ENCODE data around the gene ARL17B. TPM values are rescaled to one million over a fixed set of nuclear protein-coding genes. Genes with fewer than 3 reads are reported as not detected.
A peak's percentile ranks its signal among the peaks of the same experiment; 100 is the strongest.
"Not testable (repeated sequence)": the region's sequence is repeated elsewhere in the genome, so short reads cannot be mapped to it uniquely, and the experiment has no call there.

ARL17B gene
- total and polyA plus RNA-seq, 2 donors (not counting 3 experiments of a cell fraction or from before 2014, with no cell fraction given): 6.4 to 12.2 TPM

DNA sequence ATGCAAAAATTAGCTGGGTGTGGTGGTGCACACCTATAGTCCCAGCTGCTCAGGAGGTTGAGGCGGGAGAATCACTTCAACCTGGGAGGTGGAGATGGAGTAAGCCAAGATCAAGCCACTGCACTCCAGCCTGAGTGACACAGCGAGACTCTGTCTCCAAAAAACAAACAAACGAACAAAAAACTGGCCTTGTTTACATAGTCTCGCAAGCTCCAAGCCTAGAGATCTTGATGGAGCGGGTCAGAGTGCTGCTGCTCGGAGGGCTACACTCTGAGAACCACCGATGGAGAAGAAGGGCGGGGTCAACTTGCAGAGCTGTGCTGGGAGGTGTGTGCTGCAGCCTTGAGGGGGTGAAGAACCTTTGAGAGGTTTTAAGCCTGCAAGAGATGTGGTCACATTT is 130.2 kb downstream of the ARL17B start:
- intact Hi-C loops (cut with micrococcal nuclease); H3K9me3 ChIP-seq (replicated peaks; ENCODE audit: control insufficient read depth, insufficient read depth, low read length); H3K9ac ChIP-seq (replicated peaks; ENCODE audit: extremely low read depth, insufficient read depth, low read length); H3K36me3 ChIP-seq (ENCODE audit: control insufficient read depth in 2 of 2, extremely low read depth in 1 of 2, insufficient read depth in 2 of 2, low read length in 2 of 2); H3K9me1 ChIP-seq (replicated peaks; ENCODE audit: control insufficient read depth, extremely low read depth, insufficient read depth, low read length); H2AFZ ChIP-seq (ENCODE audit: low read depth, low read length); H3K4me3 ChIP-seq (replicated peaks in 1 of 3; ENCODE audit: insufficient read depth in 1 of 3, low read depth in 1 of 3, low read length in 3 of 3); H4K20me1 ChIP-seq (replicated peaks; ENCODE audit: control insufficient read depth, extremely low read depth, insufficient read depth, low read length); H3K79me2 ChIP-seq (ENCODE audit: control insufficient read depth, insufficient read depth, low read length); DNase-seq (ENCODE audit: low read depth, low spot score); H3K4me1 ChIP-seq (ENCODE audit: control insufficient read depth, extremely low read depth, insufficient read depth, low read length); H3K4me2 ChIP-seq (ENCODE audit: insufficient read depth, low read length); H3K27me3 ChIP-seq (ENCODE audit: control insufficient read depth in 2 of 2, insufficient read depth in 2 of 2, low read length in 2 of 2); FAIRE-seq; dilution Hi-C loops (cut with MboI; ENCODE audit: extremely low pct_ligation_motif_present, low sequenced_read_pairs); CTCF ChIA-PET; H3K27ac ChIP-seq (ENCODE audit: insufficient read depth, low read depth, low read length); BruUV-seq (replicated peaks); POLR2A ChIA-PET: not testable (repeated sequence)

DNA sequence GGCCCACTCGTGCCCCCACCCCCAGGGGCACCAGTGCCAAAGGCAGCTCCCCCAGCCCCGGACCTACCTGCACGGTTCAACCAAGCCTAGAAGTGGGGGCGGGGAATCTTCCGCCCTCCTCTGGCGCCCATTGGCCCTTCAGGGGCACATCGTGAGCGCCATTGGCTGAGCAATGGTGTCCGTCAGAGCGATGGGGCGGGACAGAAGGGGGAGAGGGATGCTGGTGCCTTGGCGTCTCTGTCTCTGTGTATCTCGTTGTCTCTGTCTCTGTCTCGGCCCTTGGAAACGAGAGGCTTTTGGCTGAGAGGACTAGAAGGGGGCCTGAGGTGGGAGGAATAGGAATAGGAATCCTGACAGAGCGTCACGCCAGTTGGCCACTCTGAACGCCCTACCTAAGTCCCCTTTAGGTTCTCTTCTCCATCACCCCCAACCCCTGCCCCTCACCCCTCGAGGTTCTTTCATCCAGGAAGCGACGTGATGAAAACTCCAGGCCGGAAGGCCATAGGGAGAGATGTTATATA is 136.2 kb downstream of the ARL17B start:
- H3K9me1 ChIP-seq (replicated peaks; ENCODE audit: control insufficient read depth, extremely low read depth, insufficient read depth, low read length); H3K36me3 ChIP-seq (ENCODE audit: control insufficient read depth in 2 of 2, extremely low read depth in 1 of 2, insufficient read depth in 2 of 2, low read length in 2 of 2); H4K20me1 ChIP-seq (replicated peaks; ENCODE audit: control insufficient read depth, extremely low read depth, insufficient read depth, low read length); H3K79me2 ChIP-seq (ENCODE audit: control insufficient read depth, insufficient read depth, low read length); H3K27ac ChIP-seq (ENCODE audit: insufficient read depth, low read depth, low read length); dilution Hi-C loops (cut with MboI; ENCODE audit: extremely low pct_ligation_motif_present, low sequenced_read_pairs); H3K9me3 ChIP-seq (replicated peaks; ENCODE audit: control insufficient read depth, insufficient read depth, low read length); CTCF ChIA-PET; POLR2A ChIA-PET; H3K9ac ChIP-seq (replicated peaks; ENCODE audit: extremely low read depth, insufficient read depth, low read length); H3K27me3 ChIP-seq (ENCODE audit: control insufficient read depth in 2 of 2, insufficient read depth in 2 of 2, low read length in 2 of 2); intact Hi-C loops (cut with micrococcal nuclease); BruUV-seq (replicated peaks); H3K4me1 ChIP-seq (ENCODE audit: control insufficient read depth, extremely low read depth, insufficient read depth, low read length): not testable (repeated sequence)
- Histone ChIP-seq H3K4me3 (replicated peaks in 1 of 3; ENCODE audit: insufficient read depth in 1 of 3, low read depth in 1 of 3, low read length in 3 of 3) (peak overlapping the region; percentile 29 to 52 (median 52)), H2AFZ (ENCODE audit: low read depth, low read length) (peak overlapping the region; percentile 91), H3K4me2 (ENCODE audit: insufficient read depth, low read length) (peak overlapping the region; percentile 78)
- peak; percentile 92 for FAIRE-seq
- DNase-seq (ENCODE audit: low read depth, low spot score): peak; percentile 93

DNA sequence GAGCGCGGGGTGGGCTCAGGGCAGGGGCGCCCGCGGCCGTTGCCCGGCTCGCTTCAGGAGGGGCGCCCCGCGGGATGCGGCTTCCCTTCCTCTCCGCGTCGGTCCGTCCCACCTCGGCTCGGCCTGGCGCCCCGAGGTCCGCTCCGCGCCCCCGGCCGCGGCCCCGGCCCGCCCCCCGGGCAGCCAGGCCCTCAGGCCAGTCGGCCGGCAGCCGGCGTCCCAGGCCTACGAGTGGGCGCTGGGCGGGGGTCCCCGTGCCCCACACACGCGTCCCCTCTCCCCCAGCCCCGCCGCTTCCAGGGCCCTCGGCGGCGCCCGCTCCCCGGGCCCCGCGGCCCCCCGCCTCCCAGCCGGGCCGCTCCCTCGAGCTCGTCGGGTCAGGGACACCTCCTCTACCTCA is 136.7 kb downstream of the ARL17B start:
- peak overlapping the region; percentile 29 to 52 (median 52) for H3K4me3 ChIP-seq (replicated peaks in 1 of 3; ENCODE audit: insufficient read depth in 1 of 3, low read depth in 1 of 3, low read length in 3 of 3)
- H3K79me2 ChIP-seq (ENCODE audit: control insufficient read depth, insufficient read depth, low read length); H4K20me1 ChIP-seq (replicated peaks; ENCODE audit: control insufficient read depth, extremely low read depth, insufficient read depth, low read length); FAIRE-seq; H3K36me3 ChIP-seq (ENCODE audit: control insufficient read depth in 2 of 2, extremely low read depth in 1 of 2, insufficient read depth in 2 of 2, low read length in 2 of 2); H3K9me3 ChIP-seq (replicated peaks; ENCODE audit: control insufficient read depth, insufficient read depth, low read length); DNase-seq (ENCODE audit: low read depth, low spot score); H3K27me3 ChIP-seq (ENCODE audit: control insufficient read depth in 2 of 2, insufficient read depth in 2 of 2, low read length in 2 of 2); H3K9me1 ChIP-seq (replicated peaks; ENCODE audit: control insufficient read depth, extremely low read depth, insufficient read depth, low read length); intact Hi-C loops (cut with micrococcal nuclease); H3K9ac ChIP-seq (replicated peaks; ENCODE audit: extremely low read depth, insufficient read depth, low read length); CTCF ChIA-PET; BruUV-seq (replicated peaks); H3K27ac ChIP-seq (ENCODE audit: insufficient read depth, low read depth, low read length); H3K4me2 ChIP-seq (ENCODE audit: insufficient read depth, low read length); H2AFZ ChIP-seq (ENCODE audit: low read depth, low read length); H3K4me1 ChIP-seq (ENCODE audit: control insufficient read depth, extremely low read depth, insufficient read depth, low read length); dilution Hi-C loops (cut with MboI; ENCODE audit: extremely low pct_ligation_motif_present, low sequenced_read_pairs); POLR2A ChIA-PET: not testable (repeated sequence)

Small RNA genes within 50 kb of the gene (small RNA-seq; reads per million reads assigned to genes)
- not detected for gene RN7SL656P (ENCODE audit: insufficient read depth, insufficient read length, low read depth, low replicate concordance)

Other genes starting within 250 kb of the ARL17B start
- 74.0 and 90.8 TPM in 2 replicates for gene KANSL1, start 168.3 kb downstream of the ARL17B start, total RNA-seq
- gene KANSL1, start 168.3 kb downstream of the ARL17B start, polyA plus RNA-seq: 19.5 and 29.1 TPM in 2 replicates
- gene LRRC37A, start 66.6 kb downstream of the ARL17B start, total RNA-seq: 0.88 and 4.0 TPM in 2 replicates
- 1.0 and 1.8 TPM in 2 replicates for gene LRRC37A, start 66.6 kb downstream of the ARL17B start, polyA plus RNA-seq
- 3.4 and 11.2 TPM in 2 replicates for gene LRRC37A2, start 150.7 kb upstream of the ARL17B start, total RNA-seq
- 5.6 and 6.5 TPM in 2 replicates for gene LRRC37A2, start 150.7 kb upstream of the ARL17B start, polyA plus RNA-seq
- 10.0 and 11.2 TPM in 2 replicates for gene ARL17A, start 217.9 kb upstream of the ARL17B start, total RNA-seq
- gene ARL17A, start 217.9 kb upstream of the ARL17B start, polyA plus RNA-seq: 9.5 and 15.8 TPM in 2 replicates
- 43.7 and 45.6 TPM in 2 replicates for gene NSF, start 228.9 kb upstream of the ARL17B start, total RNA-seq
- gene NSF, start 228.9 kb upstream of the ARL17B start, polyA plus RNA-seq: 15.7 and 18.5 TPM in 2 replicates